GM13976 (cell line): ENCODE results near the gene STOML2.

ENCODE experiments used
- DNase-seq: peaks from one replicate; pipeline ENCODE4 v3.0.0; 2012; ENCODE audit warnings: low spot score
- in situ Hi-C: fragments of 300-500 bp; cut with MboI; formaldehyde crosslinking; loops from one replicate; pipeline ENCODE4 v1.12.0; 2022; ENCODE audit warnings: low sequenced_read_pairs, mixed read lengths, inconsistent platforms; ENCODE audit not compliant: unreplicated experiment
- TF ChIP-seq, protein P1 (sequence below): IDR thresholded peaks from 2 replicates; pipeline ENCODE4 v1.5.1; 2012; ENCODE audit warnings: borderline replicate concordance, mild to moderate bottlenecking; ENCODE audit not compliant: insufficient read depth; ENCODE audit errors: extremely low read depth, missing control alignments, control extremely low read depth

STOML2 gene

DNA sequence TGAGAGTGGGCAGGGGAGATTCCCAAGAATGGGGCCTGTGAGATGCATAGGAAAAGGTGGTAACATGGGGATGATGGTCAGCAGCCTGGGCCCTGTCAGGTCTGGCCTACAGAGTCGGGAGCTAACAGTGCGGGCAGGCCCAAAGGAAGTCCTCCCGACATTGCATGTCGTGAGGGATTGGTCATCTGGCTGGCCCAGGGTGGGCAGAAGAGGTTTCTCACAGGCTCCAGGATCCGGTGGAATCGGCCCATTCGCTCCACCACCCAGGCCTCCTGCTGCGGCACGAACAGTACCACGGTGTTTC lies 514 bp downstream of the STOML2 start:
- in situ Hi-C loops: no loop called here
- TF ChIP-seq, protein P1, sequence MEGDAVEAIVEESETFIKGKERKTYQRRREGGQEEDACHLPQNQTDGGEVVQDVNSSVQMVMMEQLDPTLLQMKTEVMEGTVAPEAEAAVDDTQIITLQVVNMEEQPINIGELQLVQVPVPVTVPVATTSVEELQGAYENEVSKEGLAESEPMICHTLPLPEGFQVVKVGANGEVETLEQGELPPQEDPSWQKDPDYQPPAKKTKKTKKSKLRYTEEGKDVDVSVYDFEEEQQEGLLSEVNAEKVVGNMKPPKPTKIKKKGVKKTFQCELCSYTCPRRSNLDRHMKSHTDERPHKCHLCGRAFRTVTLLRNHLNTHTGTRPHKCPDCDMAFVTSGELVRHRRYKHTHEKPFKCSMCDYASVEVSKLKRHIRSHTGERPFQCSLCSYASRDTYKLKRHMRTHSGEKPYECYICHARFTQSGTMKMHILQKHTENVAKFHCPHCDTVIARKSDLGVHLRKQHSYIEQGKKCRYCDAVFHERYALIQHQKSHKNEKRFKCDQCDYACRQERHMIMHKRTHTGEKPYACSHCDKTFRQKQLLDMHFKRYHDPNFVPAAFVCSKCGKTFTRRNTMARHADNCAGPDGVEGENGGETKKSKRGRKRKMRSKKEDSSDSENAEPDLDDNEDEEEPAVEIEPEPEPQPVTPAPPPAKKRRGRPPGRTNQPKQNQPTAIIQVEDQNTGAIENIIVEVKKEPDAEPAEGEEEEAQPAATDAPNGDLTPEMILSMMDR: no peak
- DNase-seq: no peak

DNA sequence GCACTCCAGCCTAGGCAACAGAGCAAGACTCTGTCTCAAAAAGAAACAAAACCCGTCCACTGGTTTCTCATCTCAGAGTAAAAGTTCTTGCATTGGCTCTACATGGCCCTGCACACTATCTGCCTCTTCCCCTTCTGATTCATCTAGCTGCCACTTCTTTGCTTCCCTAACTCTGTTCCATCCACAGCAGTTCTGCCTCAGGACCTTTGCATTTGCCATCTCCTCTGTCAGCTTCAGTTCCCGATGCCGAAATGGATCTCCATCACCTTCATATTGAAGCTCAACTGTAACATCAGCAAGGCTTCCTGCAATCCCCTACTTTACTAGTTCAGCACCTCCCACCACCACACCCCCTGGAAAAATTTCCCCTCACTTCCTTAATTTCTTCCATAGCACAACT lies 5.4 kb downstream of the STOML2 start:
- no peak for DNase-seq
- in situ Hi-C loops: no loop called here
- TF ChIP-seq, protein P1: no peak

DNA sequence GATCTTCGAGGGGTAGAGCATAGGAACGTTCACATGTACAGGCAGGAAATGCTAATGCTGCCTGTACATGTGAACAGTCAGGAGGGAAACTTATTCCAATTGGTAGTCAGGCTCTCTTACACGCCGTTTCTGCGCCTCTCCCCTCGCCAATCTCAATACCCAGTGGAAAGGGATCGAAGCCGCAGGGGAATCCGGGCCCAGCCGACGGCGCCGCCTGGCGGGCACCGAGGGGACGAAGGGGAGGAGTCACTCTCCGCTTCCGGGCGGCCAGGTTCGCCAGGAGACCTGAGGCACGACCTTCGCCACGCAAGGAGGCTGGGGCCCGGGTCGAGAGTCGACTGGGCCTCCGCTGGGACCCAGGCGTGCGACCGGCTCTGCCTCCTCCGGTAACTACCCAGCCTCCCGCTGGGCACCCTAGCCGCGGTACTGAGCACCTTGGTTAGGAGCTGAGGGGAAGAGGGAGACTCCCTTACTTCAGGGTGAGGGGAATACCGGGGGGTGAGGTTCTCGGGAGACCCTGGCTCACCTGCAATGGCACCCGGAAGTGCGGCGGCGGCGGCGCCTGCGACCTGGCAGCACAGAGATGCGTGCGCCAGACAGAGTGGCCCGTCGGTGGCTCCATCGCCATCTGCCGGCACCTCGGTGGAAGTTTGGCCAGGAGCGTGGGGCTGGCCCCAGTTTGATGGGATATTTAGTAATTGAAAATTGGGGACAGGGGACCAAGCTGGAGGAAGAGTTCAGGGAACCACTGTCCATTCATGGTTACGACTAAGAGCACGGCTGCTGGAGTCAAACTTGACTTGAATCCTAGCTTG lies 6.7 kb downstream of the STOML2 start, which contains the start of gene PIGO:
Gene PIGO (minus strand): TSS at position 557 of the 815 bp plus-strand sequence. CDS start 1,026 bp downstream, outside the sequence.
- in situ Hi-C loops: no loop called here
- TF ChIP-seq, protein P1: peak; percentile 96
- peak; percentile 91 for DNase-seq

DNA sequence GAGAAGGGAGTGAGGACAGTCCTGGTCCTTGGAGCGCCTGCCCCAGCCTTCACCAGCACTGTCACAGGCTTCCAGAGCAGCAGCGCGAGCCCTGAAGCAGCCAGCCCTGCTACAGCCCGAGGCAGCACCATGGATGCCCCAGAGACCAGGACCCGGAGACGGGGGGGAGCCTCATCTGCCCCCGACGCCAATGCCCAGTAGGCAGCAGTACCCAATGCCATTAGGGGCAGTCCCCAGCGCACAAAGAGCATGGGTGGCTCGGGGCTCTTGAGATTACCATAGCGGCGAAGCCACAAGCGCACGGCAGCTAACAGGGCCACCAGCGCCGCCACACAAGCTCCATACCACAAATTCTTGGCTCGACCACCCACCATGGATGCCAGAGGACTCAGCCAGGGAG lies 11.4 kb downstream of the STOML2 start:
- DNase-seq: no peak
- TF ChIP-seq, protein P1: no peak
- in situ Hi-C loops: no loop called here

DNA sequence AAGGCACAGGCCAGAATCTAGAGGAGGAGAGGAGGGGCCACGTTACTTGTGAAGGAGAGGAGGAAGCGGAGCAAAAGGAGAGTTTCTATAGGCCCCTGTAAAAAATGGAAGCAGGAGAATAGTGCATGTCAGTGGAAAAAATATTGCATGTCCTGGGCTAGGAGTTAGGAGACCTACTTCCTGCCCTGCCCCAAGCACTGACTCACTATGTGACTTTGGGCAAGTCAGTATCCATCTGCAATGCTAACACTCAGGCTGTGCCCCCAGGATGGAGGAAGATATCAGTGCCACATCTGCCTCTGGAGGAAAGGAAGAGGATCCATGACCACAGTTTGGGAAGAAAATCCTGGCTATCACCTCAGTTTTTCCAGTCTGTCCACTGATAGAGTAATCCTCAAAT lies 13.5 kb downstream of the STOML2 start:
- in situ Hi-C loops: no loop called here
- TF ChIP-seq, protein P1: no peak
- DNase-seq: no peak

DNA sequence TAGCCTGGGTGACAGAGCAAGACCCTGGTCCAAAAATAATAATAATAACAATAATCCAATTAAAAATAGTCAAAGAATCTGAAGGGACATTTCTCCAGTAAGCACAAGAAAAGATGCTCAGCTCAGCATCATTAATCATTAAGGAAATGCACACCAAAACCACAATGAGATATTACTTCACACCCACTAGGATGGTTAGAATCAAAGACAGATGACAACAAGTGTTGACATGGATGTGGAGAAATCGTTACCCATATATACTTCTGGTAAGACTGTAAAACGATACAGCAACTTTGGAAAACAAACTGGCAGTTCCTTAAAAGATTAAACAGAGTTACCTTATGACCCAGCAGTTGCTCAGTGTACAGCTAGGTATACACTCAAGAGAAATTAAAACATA lies 17.9 kb downstream of the STOML2 start:
- no peak for DNase-seq
- TF ChIP-seq, protein P1: no peak
- in situ Hi-C loops: no loop called here
